B cell (primary cell): ENCODE data around the gene MIXL1. TPM values are rescaled to one million over a fixed set of nuclear protein-coding genes. Genes with fewer than 3 reads are reported as not detected.

Source experiments
- ATAC-seq: fragments of 200-7000 bp; cut with Tn5 transposase; one replicate; pipeline ENCODE4 v1.10.0; 2021; ENCODE audit warnings: low read depth, mild to moderate bottlenecking, moderate number of reproducible peaks, moderate library complexity
- CTCF ChIA-PET: fragments of 350-600 bp; sonication (Branson Sonifier 250); formaldehyde crosslinking; loops from one replicate; lab custom pipeline; 2021; ENCODE audit warnings: antibody characterized with exemption, inconsistent platforms; lab: Charles Lee
- POLR2A ChIA-PET: fragments of 350-600 bp; sonication (Branson Sonifier 250); formaldehyde crosslinking; loops from one replicate; lab custom pipeline; 2021; ENCODE audit warnings: antibody characterized with exemption; lab: Charles Lee
- DNase-seq: peaks from one replicate; pipeline ENCODE4 v3.0.0; 2013
- H2AFZ ChIP-seq: 2 replicates; pipeline ENCODE4 v1.6.1; 2012; ENCODE audit warnings: mild to moderate bottlenecking, low read depth, low read length; ENCODE audit not compliant: insufficient read depth, poor library complexity, severe bottlenecking
- H3K27ac ChIP-seq, 2 donors: 1 replicate in 1 of 2; 2 replicates in 1 of 2; pipeline ENCODE4 v1.5.1; 2012 to 2013; ENCODE audit warnings: low read length in 2 of 2, mild to moderate bottlenecking in 2 of 2, moderate library complexity in 1 of 2
- H3K27me3 ChIP-seq, 4 experiments: fragments of 200-600 bp in 1 of 4; sonication (generic) in 1 of 4; replicated peaks in 1 of 4; 1 replicate in 2 of 4; 2 replicates in 2 of 4; pipeline versions ENCODE4 v1.6.1 to v1.7.0; 2013 to 2016; ENCODE audit warnings: low read length in 3 of 4, mild to moderate bottlenecking in 2 of 4, mixed read lengths in 1 of 4, moderate library complexity in 1 of 4; ENCODE audit not compliant: insufficient read depth in 4 of 4, control insufficient read depth in 3 of 4; ENCODE audit errors: control extremely low read depth in 1 of 4
- H3K36me3 ChIP-seq, 2 experiments: replicated peaks in 1 of 2; 1 replicate in 1 of 2; 2 replicates in 1 of 2; pipeline versions ENCODE4 v1.6.1 to v1.7.1; 2013; ENCODE audit warnings: low read length in 1 of 2; ENCODE audit not compliant: insufficient read depth in 2 of 2, control insufficient read depth in 1 of 2; ENCODE audit errors: control extremely low read depth in 1 of 2, extremely low read depth in 1 of 2
- H3K4me1 ChIP-seq, 2 donors: fragments of 200-600 bp in 1 of 2; sonication (generic) in 1 of 2; 1 replicate in 1 of 2; 2 replicates in 1 of 2; pipeline versions ENCODE4 v1.5.1 to v1.6.1; 2013 to 2017; ENCODE audit warnings: low read length in 2 of 2; ENCODE audit not compliant: control insufficient read depth in 2 of 2, insufficient read depth in 2 of 2
- H3K4me2 ChIP-seq: replicated peaks from 2 replicates; pipeline ENCODE3; 2012; ENCODE audit warnings: mild to moderate bottlenecking, low read depth, low read length; ENCODE audit not compliant: poor library complexity, severe bottlenecking
- H3K4me3 ChIP-seq, 5 experiments: fragments of 200-600 bp in 1 of 5; sonication (generic) in 1 of 5; 1 replicate in 3 of 5; 2 replicates in 2 of 5; pipeline versions ENCODE4 v1.5.1 to v1.7.0; 2011 to 2016; ENCODE audit warnings: low read length in 4 of 5, mild to moderate bottlenecking in 4 of 5, low read depth in 2 of 5, control low read depth in 1 of 5, moderate library complexity in 1 of 5; ENCODE audit not compliant: insufficient read depth in 1 of 5; ENCODE audit errors: control extremely low read depth in 1 of 5, extremely low read depth in 1 of 5
- H3K79me2 ChIP-seq: fragments of 200-600 bp; sonication (generic); one replicate; pipeline ENCODE4 v1.6.0; 2016; ENCODE audit warnings: low read length; ENCODE audit not compliant: control insufficient read depth, insufficient read depth
- H3K9ac ChIP-seq: fragments of 200-600 bp; sonication (generic); 2 replicates; pipeline ENCODE4 v1.6.1; 2017; ENCODE audit warnings: mild to moderate bottlenecking, low read length, moderate library complexity
- H3K9me3 ChIP-seq, 3 donors: one replicate each; pipeline versions ENCODE4 v1.6.1 to v1.7.1; 2013; ENCODE audit warnings: low read length in 2 of 3; ENCODE audit not compliant: control insufficient read depth in 2 of 3, insufficient read depth in 1 of 3; ENCODE audit errors: control extremely low read depth in 1 of 3
- H4K20me1 ChIP-seq: 2 replicates; pipeline ENCODE4 v1.6.0; 2012; ENCODE audit warnings: mild to moderate bottlenecking, low read length; ENCODE audit not compliant: insufficient read depth, control insufficient read depth, poor library complexity, severe bottlenecking
- H3K27ac Mint-ChIP-seq: one replicate; pipeline ENCODE4 v1.8.0; 2021; ENCODE audit warnings: mixed read lengths
- H3K27me3 Mint-ChIP-seq: one replicate; pipeline ENCODE4 v1.8.0; 2021; ENCODE audit warnings: mixed read lengths
- H3K4me1 Mint-ChIP-seq: one replicate; pipeline ENCODE4 v1.8.0; 2021; ENCODE audit warnings: mixed read lengths
- H3K4me3 Mint-ChIP-seq: one replicate; pipeline ENCODE4 v1.8.0; 2021; ENCODE audit warnings: mixed read lengths
- H3K9me3 Mint-ChIP-seq: one replicate; pipeline ENCODE4 v1.8.0; 2022; ENCODE audit warnings: mixed read lengths; ENCODE audit not compliant: insufficient read depth
- CTCF ChIP-seq: fragments of 200-600 bp; IDR thresholded peaks from one replicate; pipeline ENCODE4 v1.8.0; 2022; ENCODE audit warnings: antibody characterized with exemption, mild to moderate bottlenecking
- EZH2 ChIP-seq: IDR thresholded peaks from 2 replicates; pipeline ENCODE4 v1.6.1; 2012; ENCODE audit warnings: borderline replicate concordance, low read depth, mild to moderate bottlenecking, moderate library complexity, low read length; ENCODE audit not compliant: insufficient read depth, poor library complexity, severe bottlenecking
- WGBS: methylation state at CpG from one replicate; pipeline ENCODE4 v1.1.5; 2013; ENCODE audit warnings: missing lambda C conversion rate; ENCODE audit not compliant: insufficient coverage; 5-methylcytosine and 5-hydroxymethylcytosine counted together
- intact Hi-C: fragments of 100-400 bp; cut with micrococcal nuclease; formaldehyde crosslinking; loops from one replicate; pipeline ENCODE4 v1.10.0; 2022
- polyA minus RNA-seq: library from RNA; depleted of rRNA, polyadenylated mRNA; stranded (reverse); fragments of >200 nt; gene quantifications from 2 replicates; pipeline ENCODE4 v1.2.3, GENCODE V29; 2012
- polyA plus RNA-seq: library from polyadenylated mRNA; depleted of rRNA; stranded (reverse); fragments of >200 nt; gene quantifications from 2 replicates; pipeline ENCODE4 v1.2.3, GENCODE V29; 2012
- total RNA-seq, 2 donors: library from RNA; stranded (reverse); fragments of 120-200 nt in 1 of 2; gene quantifications; 1 replicate in 1 of 2; 2 replicates in 1 of 2; pipeline versions ENCODE4 v1.2.3 to v1.2.4, GENCODE V29; 2013 to 2022

Gene MIXL1
- 0.68 and 1.7 TPM in 2 replicates for total RNA-seq
- total RNA-seq (2013), result 0.40 TPM
- polyA plus RNA-seq, result 0.49 and 0.84 TPM in 2 replicates
- polyA minus RNA-seq, result 0.26 and 0.57 TPM in 2 replicates

- ATAC-seq (peak; percentile 42), DNase-seq (no peak)
- 4% methylated on average over 62 of the region's 62 CpGs for WGBS
- Histone ChIP-seq H3K79me2 (no peaks in the 10 kb centered on the region), H2AFZ (peak within 1 kb of the TSS; percentile 86), H4K20me1 (no peaks in the 10 kb centered on the region), H3K36me3 (no peaks in the 10 kb centered on the region), H3K4me1 (peaks cover 5 to 16% of the 10 kb centered on the region in 2 donors), H3K9me3 (no peaks in the 10 kb centered on the region), H3K27me3 (peaks cover 0 to 28% (median 9%) of the 10 kb centered on the region in 4 experiments), H3K27ac (no peak within 1 kb of the TSS), H3K4me3 (peak within 1 kb of the TSS in 4 of 5 experiments; percentile 49 to 65 (median 57)), H3K4me2 (peak within 1 kb of the TSS; percentile 97), H3K9ac (peak within 1 kb of the TSS; percentile 76)
- peak within 1 kb of the TSS; percentile 53 for H3K27ac Mint-ChIP-seq
- H3K9me3 Mint-ChIP-seq, result no peaks in the 10 kb centered on the region
- H3K4me3 Mint-ChIP-seq, result peak within 1 kb of the TSS; percentile 92
- TF ChIP-seq CTCF, result no peak
- TF ChIP-seq EZH2, result no peak
- H3K27me3 Mint-ChIP-seq, result peaks cover 8% of the 10 kb centered on the region
- ChIA-PET POLR2A (interaction anchor here (0.6 to 0.9 kb wide), 2 partner anchors 86 to 127 kb away, joined by 4 to 8 read pairs; partner anchors contain the start of gene LIN9), CTCF (interaction anchor here (1.6 to 2.8 kb wide), 3 partner anchors 26 to 185 kb away, joined by 3 to 11 read pairs (median 11); partner anchors contain the start of gene PARP1)
- peaks cover 8% of the 10 kb centered on the region for H3K4me1 Mint-ChIP-seq
- intact Hi-C loops, result no loop called here
Observed at GRCh38 chr1:226223157-226223785, at the start of gene MIXL1. Gene MIXL1 (plus strand): TSS chr1:226223664. CDS start chr1:226223682, 18 bp downstream.

DNA sequence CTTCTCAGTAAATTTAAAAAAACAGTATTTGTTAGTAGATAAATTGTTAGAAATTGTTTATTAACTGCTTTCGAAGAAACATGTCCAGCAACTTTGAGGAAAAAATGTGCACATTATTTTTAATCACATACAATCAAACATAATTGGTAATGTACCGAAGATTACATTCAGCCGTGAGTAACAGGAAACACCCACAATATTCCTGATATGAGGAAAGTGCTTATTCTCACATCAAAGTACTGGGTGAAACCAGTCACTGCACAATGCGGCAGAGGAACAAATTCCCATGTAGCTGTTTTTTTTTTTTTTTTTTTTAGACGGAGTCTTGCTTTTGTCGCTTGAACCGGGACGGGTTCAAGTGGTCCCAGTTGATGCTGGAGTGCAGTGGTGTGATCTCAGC is 46.6 kb upstream of the MIXL1 start:
- Histone ChIP-seq H3K9me3 (peaks cover 0 to 4% (median 1%) of the 10 kb centered on the region in 3 donors), H3K4me2 (no peak overlapping the region), H3K4me1 (peaks cover 10 to 19% of the 10 kb centered on the region in 2 donors), H3K27me3 (no peaks in the 10 kb centered on the region), H2AFZ (no peak overlapping the region), H3K27ac (no peak overlapping the region), H3K4me3 (no peak overlapping the region), H3K9ac (no peak overlapping the region), H3K79me2 (peaks cover 100% of the 10 kb centered on the region), H3K36me3 (peaks cover 2 to 20% of the 10 kb centered on the region in 2 experiments), H4K20me1 (peaks cover 73% of the 10 kb centered on the region)
- Mint-ChIP-seq H3K27ac (no peak overlapping the region), H3K9me3 (no peaks in the 10 kb centered on the region), H3K27me3 (no peaks in the 10 kb centered on the region), H3K4me3 (no peak overlapping the region), H3K4me1 (peaks cover 59% of the 10 kb centered on the region)
- ATAC-seq (no peak), DNase-seq (no peak)
- ChIA-PET CTCF (interaction anchor here (0.6 to 3.0 kb wide), 6 partner anchors 10 to 733 kb away, joined by 3 to 13 read pairs (median 3); no protein-coding TSS in a partner anchor), POLR2A (interaction anchor here (0.9 kb wide), 1 partner anchor 44 kb away, joined by 7 read pairs; no protein-coding TSS in a partner anchor)
- WGBS, result 100% methylated on average over 1 of the region's 8 CpGs
- TF ChIP-seq EZH2 (no peak), CTCF (no peak)
- intact Hi-C loops, result no loop called here
